Measurements from ENCODE around the gene IDI2.

DNA sequence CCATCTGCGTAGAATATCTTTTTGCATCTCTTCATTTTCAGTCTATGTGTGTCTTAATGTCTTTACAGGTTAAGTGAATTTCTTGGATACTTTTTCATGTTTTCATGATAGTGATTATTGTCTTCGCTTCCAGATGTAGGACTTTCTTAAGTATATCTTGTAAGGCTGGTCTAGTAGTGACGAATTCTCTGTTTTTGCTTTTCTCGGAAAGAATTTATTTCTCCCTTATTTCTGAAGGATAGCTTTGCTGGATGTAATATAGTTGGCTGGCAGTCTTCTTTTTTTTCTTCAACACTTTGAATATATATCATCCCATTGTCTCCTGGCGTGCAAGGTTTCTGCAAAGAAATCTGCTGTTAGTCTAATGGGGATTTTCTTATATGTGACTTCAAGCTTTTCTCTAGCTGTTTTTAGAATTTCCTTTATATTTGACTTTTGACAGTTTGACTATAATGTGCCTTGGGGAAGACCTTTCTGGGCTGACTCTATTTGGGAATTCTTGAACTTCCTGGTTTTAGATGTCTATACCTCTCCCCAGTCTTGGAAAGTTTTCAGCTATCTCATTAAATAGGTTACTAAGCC is 23.1 kb downstream of the IDI2 start:
- TF ChIP-seq, protein P1, sequence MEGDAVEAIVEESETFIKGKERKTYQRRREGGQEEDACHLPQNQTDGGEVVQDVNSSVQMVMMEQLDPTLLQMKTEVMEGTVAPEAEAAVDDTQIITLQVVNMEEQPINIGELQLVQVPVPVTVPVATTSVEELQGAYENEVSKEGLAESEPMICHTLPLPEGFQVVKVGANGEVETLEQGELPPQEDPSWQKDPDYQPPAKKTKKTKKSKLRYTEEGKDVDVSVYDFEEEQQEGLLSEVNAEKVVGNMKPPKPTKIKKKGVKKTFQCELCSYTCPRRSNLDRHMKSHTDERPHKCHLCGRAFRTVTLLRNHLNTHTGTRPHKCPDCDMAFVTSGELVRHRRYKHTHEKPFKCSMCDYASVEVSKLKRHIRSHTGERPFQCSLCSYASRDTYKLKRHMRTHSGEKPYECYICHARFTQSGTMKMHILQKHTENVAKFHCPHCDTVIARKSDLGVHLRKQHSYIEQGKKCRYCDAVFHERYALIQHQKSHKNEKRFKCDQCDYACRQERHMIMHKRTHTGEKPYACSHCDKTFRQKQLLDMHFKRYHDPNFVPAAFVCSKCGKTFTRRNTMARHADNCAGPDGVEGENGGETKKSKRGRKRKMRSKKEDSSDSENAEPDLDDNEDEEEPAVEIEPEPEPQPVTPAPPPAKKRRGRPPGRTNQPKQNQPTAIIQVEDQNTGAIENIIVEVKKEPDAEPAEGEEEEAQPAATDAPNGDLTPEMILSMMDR (conservative IDR thresholded peaks at IDR 0.05 in 1 of 2, IDR thresholded peaks at IDR 0.05 in 1 of 2; ENCODE audit: low read depth in 1 of 2, low read length in 2 of 2), result no peak
- no peak for TF ChIP-seq EZH2 (IDR thresholded peaks at IDR 0.05; ENCODE audit: low read length, missing control alignments)
